ENCODE data around the gene IPO8.

IPO8 gene

DNA sequence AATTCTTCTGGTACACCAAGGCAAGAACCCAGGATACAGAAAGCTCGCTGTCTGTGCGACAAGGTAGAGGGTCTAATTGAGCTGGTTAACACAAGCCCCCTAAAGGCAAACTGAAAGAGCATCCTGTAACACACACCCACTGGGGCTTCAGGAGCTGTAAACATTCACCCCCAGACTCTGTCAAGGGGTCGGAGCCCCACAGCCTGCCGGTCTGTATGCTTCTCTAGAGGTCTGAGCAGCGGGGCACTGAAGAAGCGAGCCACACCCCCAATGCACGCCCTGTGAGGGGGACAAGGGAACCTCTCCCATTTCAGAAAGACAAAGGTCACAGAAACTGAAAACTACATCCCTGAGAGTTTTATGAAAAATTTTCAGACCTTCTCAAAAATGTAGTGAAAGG lies 1.3 kb upstream of the IPO8 start:
- Histone ChIP-seq H3K36me3 (ENCODE audit: insufficient read depth, low read length) (no peaks in the 10 kb centered on the region), H3K4me3 (ENCODE audit: low read length, poor library complexity, severe bottlenecking) (peak overlapping the region; percentile 84), H4K20me1 (ENCODE audit: insufficient read depth, low read length, poor library complexity, severe bottlenecking) (peaks cover 17% of the 10 kb centered on the region), H3K9me2 (replicated peaks; ENCODE audit: low read depth, low read length) (no peaks in the 10 kb centered on the region), H2AFZ (ENCODE audit: low read length) (no peak overlapping the region), H3K4me1 (ENCODE audit: insufficient read depth, low read length, poor library complexity, severe bottlenecking) (peaks cover 30% of the 10 kb centered on the region), H3K9me3 (ENCODE audit: insufficient read depth, low read depth, low read length) (no peaks in the 10 kb centered on the region), H3K9ac (ENCODE audit: low read depth, low read length, poor library complexity, severe bottlenecking) (no peak overlapping the region), H3K27me3 (ENCODE audit: insufficient read depth, low read length, poor library complexity, severe bottlenecking) (no peaks in the 10 kb centered on the region), H3F3A (ENCODE audit: low read depth) (no peaks in the 10 kb centered on the region), H3K79me2 (ENCODE audit: insufficient read depth, low read length) (peaks cover 37% of the 10 kb centered on the region), H3K4me2 (ENCODE audit: low read depth, low read length, poor library complexity, severe bottlenecking) (peak overlapping the region; percentile 91)
- TF ChIP-seq CTCF (conservative IDR thresholded peaks at IDR 0.05; ENCODE audit: low read length), result no peak
- no peak for TF ChIP-seq EZH2phosphoT487 (IDR thresholded peaks at IDR 0.05; ENCODE audit: borderline replicate concordance)

- Histone ChIP-seq H2AFZ (ENCODE audit: low read length) (peak overlapping the region; percentile 96), H3K4me1 (ENCODE audit: insufficient read depth, low read length, poor library complexity, severe bottlenecking) (peaks cover 35% of the 10 kb centered on the region), H3K9ac (ENCODE audit: low read depth, low read length, poor library complexity, severe bottlenecking) (peak overlapping the region; percentile 90), H3K9me2 (replicated peaks; ENCODE audit: low read depth, low read length) (no peaks in the 10 kb centered on the region), H3K79me2 (ENCODE audit: insufficient read depth, low read length) (peaks cover 42% of the 10 kb centered on the region), H3K4me2 (ENCODE audit: low read depth, low read length, poor library complexity, severe bottlenecking) (peak overlapping the region; percentile 91), H3F3A (ENCODE audit: low read depth) (no peaks in the 10 kb centered on the region), H3K9me3 (ENCODE audit: insufficient read depth, low read depth, low read length) (no peaks in the 10 kb centered on the region), H3K4me3 (ENCODE audit: low read length, poor library complexity, severe bottlenecking) (peak overlapping the region; percentile 84), H4K20me1 (ENCODE audit: insufficient read depth, low read length, poor library complexity, severe bottlenecking) (peaks cover 20% of the 10 kb centered on the region), H3K27me3 (ENCODE audit: insufficient read depth, low read length, poor library complexity, severe bottlenecking) (no peaks in the 10 kb centered on the region), H3K36me3 (ENCODE audit: insufficient read depth, low read length) (no peaks in the 10 kb centered on the region)
- no peak for TF ChIP-seq CTCF (conservative IDR thresholded peaks at IDR 0.05; ENCODE audit: low read length)
- TF ChIP-seq EZH2phosphoT487 (IDR thresholded peaks at IDR 0.05; ENCODE audit: borderline replicate concordance), result no peak
Measured at GRCh38 chr12:30696486-30696885, 817 bp upstream of the IPO8 start.

GRCh38 chr12:30696103-30696408 lies 387 bp upstream of the IPO8 start:
- Histone ChIP-seq H3K79me2 (ENCODE audit: insufficient read depth, low read length) (peaks cover 46% of the 10 kb centered on the region), H4K20me1 (ENCODE audit: insufficient read depth, low read length, poor library complexity, severe bottlenecking) (peaks cover 20% of the 10 kb centered on the region), H3K36me3 (ENCODE audit: insufficient read depth, low read length) (no peaks in the 10 kb centered on the region), H3K9me3 (ENCODE audit: insufficient read depth, low read depth, low read length) (no peaks in the 10 kb centered on the region), H3K27me3 (ENCODE audit: insufficient read depth, low read length, poor library complexity, severe bottlenecking) (no peaks in the 10 kb centered on the region), H2AFZ (ENCODE audit: low read length) (peak overlapping the region; percentile 96), H3K4me2 (ENCODE audit: low read depth, low read length, poor library complexity, severe bottlenecking) (peak overlapping the region; percentile 91), H3K9me2 (replicated peaks; ENCODE audit: low read depth, low read length) (no peaks in the 10 kb centered on the region), H3K9ac (ENCODE audit: low read depth, low read length, poor library complexity, severe bottlenecking) (peak overlapping the region; percentile 90), H3K4me1 (ENCODE audit: insufficient read depth, low read length, poor library complexity, severe bottlenecking) (peaks cover 37% of the 10 kb centered on the region), H3F3A (ENCODE audit: low read depth) (no peaks in the 10 kb centered on the region), H3K4me3 (ENCODE audit: low read length, poor library complexity, severe bottlenecking) (peak overlapping the region; percentile 84)
- TF ChIP-seq EZH2phosphoT487 (IDR thresholded peaks at IDR 0.05; ENCODE audit: borderline replicate concordance) (no peak), CTCF (conservative IDR thresholded peaks at IDR 0.05; ENCODE audit: low read length) (no peak)
